CD4-positive, CD25-positive, alpha-beta regulatory T cell (primary cell): ENCODE measurements around the gene MAPK6. TPM values are rescaled to one million over a fixed set of nuclear protein-coding genes. Genes with fewer than 3 reads are reported as not detected.

ENCODE experiments used
- ATAC-seq, 2 donors: fragments of 150-1000 bp; cut with Tn5 transposase; one replicate each; pipeline ENCODE4 v1.10.0; 2021; ENCODE audit warnings: low read depth in 2 of 2, moderate number of reproducible peaks in 2 of 2, moderate library complexity in 1 of 2
- DNase-seq, 3 donors: peaks; one replicate each; pipeline versions ENCODE4 v3.0.0 to v3.0.0-alpha.2; 2012 to 2022; ENCODE audit warnings: mixed read lengths in 1 of 3
- H3K27ac ChIP-seq: one replicate; pipeline ENCODE4 v1.7.0; 2013; ENCODE audit warnings: mild to moderate bottlenecking, low read length; ENCODE audit not compliant: insufficient read depth, poor library complexity, severe bottlenecking
- H3K27me3 ChIP-seq: one replicate; pipeline ENCODE4 v1.7.0; 2013; ENCODE audit warnings: low read length; ENCODE audit not compliant: control insufficient read depth, insufficient read depth
- H3K36me3 ChIP-seq: one replicate; pipeline ENCODE4 v1.7.0; 2013; ENCODE audit warnings: mild to moderate bottlenecking, low read length, moderate library complexity; ENCODE audit not compliant: control insufficient read depth, insufficient read depth
- H3K4me1 ChIP-seq: 2 replicates; pipeline ENCODE4 v1.7.0; 2013; ENCODE audit warnings: mild to moderate bottlenecking, low read length; ENCODE audit not compliant: insufficient read depth, control insufficient read depth, poor library complexity, severe bottlenecking
- H3K4me3 ChIP-seq: one replicate; pipeline ENCODE4 v1.7.0; 2013; ENCODE audit warnings: low read depth, mild to moderate bottlenecking, low read length, moderate library complexity
- H3K9me3 ChIP-seq, 2 experiments: 1 replicate in 1 of 2; 2 replicates in 1 of 2; pipeline ENCODE4 v1.7.0; 2013; ENCODE audit warnings: low read length in 2 of 2, mild to moderate bottlenecking in 1 of 2, moderate library complexity in 1 of 2; ENCODE audit not compliant: control insufficient read depth in 2 of 2
- H3K27ac Mint-ChIP-seq, 3 donors: one replicate each; pipeline ENCODE4 v1.8.0; 2020 to 2022; ENCODE audit warnings: mild to moderate bottlenecking in 3 of 3, mixed read lengths in 3 of 3, moderate library complexity in 2 of 3
- H3K27me3 Mint-ChIP-seq: one replicate; pipeline ENCODE4 v1.8.0; 2022; ENCODE audit warnings: mild to moderate bottlenecking, mixed read lengths
- H3K36me3 Mint-ChIP-seq: one replicate; pipeline ENCODE4 v1.8.0; 2020; ENCODE audit warnings: mixed read lengths
- H3K4me1 Mint-ChIP-seq, 4 donors: one replicate each; pipeline ENCODE4 v1.8.0; 2020 to 2022; ENCODE audit warnings: mixed read lengths in 4 of 4, mild to moderate bottlenecking in 1 of 4
- H3K4me3 Mint-ChIP-seq, 4 donors: one replicate each; pipeline ENCODE4 v1.8.0; 2020 to 2022; ENCODE audit warnings: mild to moderate bottlenecking in 4 of 4, mixed read lengths in 4 of 4, moderate library complexity in 3 of 4
- H3K9me3 Mint-ChIP-seq, 7 donors: one replicate each; pipeline ENCODE4 v1.8.0; 2020 to 2022; ENCODE audit warnings: mixed read lengths in 7 of 7, mild to moderate bottlenecking in 3 of 7, moderate library complexity in 2 of 7
- polyA plus RNA-seq, 4 donors: library from polyadenylated mRNA; unstranded; fragments of 300-500 nt; fragmentation: Illumina TruSeq; gene quantifications; one replicate each; pipeline ENCODE4 v1.2.3, GENCODE V29; 2021
- total RNA-seq: library from RNA; stranded (reverse); gene quantifications from one replicate; pipeline ENCODE4 v1.2.3, GENCODE V29; 2022

Gene MAPK6
- total and polyA plus RNA-seq, 5 donors from 2014 or later: 8.2 to 49.4 (median 11.1) TPM

GRCh38 chr15:52114261-52115055, 95.4 kb downstream of the MAPK6 start:
- Mint-ChIP-seq H3K27me3 (peaks cover 33% of the 10 kb centered on the region), H3K36me3 (no peaks in the 10 kb centered on the region), H3K4me1 (peaks cover 6 to 29% (median 13%) of the 10 kb centered on the region in 4 donors), H3K27ac (peak overlapping the region in 1 of 3 donors; percentile 48), H3K9me3 (no peaks in the 10 kb centered on the region), H3K4me3 (no peak overlapping the region)
- Histone ChIP-seq H3K4me3 (no peak overlapping the region), H3K27me3 (peaks cover 7% of the 10 kb centered on the region), H3K36me3 (no peaks in the 10 kb centered on the region), H3K27ac (no peak overlapping the region), H3K4me1 (peaks cover 9% of the 10 kb centered on the region), H3K9me3 (no peaks in the 10 kb centered on the region)
- DNase-seq: no peak
- ATAC-seq: no peak

- Histone ChIP-seq H3K4me3 (no peak overlapping the region), H3K9me3 (no peaks in the 10 kb centered on the region), H3K4me1 (peaks cover 9% of the 10 kb centered on the region), H3K36me3 (no peaks in the 10 kb centered on the region), H3K27me3 (no peaks in the 10 kb centered on the region), H3K27ac (no peak overlapping the region)
- no peaks in the 10 kb centered on the region for H3K36me3 Mint-ChIP-seq
- no peak overlapping the region for H3K4me3 Mint-ChIP-seq
- H3K27me3 Mint-ChIP-seq: peaks cover 21% of the 10 kb centered on the region
- ATAC-seq: no peak
- peak overlapping the region in 2 of 3 donors; percentile 6 to 87 for H3K27ac Mint-ChIP-seq
- peaks cover 6 to 29% (median 13%) of the 10 kb centered on the region in 4 donors for H3K4me1 Mint-ChIP-seq
- no peaks in the 10 kb centered on the region for H3K9me3 Mint-ChIP-seq
- DNase-seq: no peak
Measured at GRCh38 chr15:52115598-52116427, 96.8 kb downstream of the MAPK6 start.

Other genes with a start within 250 kb of the MAPK6 start
- gene TMOD3, start 189.6 kb upstream of the MAPK6 start, total RNA-seq: 68.2 TPM
- gene TMOD3, start 189.6 kb upstream of the MAPK6 start, polyA plus RNA-seq: 10 to 100 TPM; 28.3 to 41.2 (median 32.5) TPM
- 12.5 TPM for gene LEO1, start 47.4 kb upstream of the MAPK6 start, total RNA-seq
- 10 to 100 TPM; 16.5 to 23.9 (median 21.3) TPM for gene LEO1, start 47.4 kb upstream of the MAPK6 start, polyA plus RNA-seq
- 0.42 TPM for gene BCL2L10, start 93.6 kb downstream of the MAPK6 start, total RNA-seq
- gene BCL2L10, start 93.6 kb downstream of the MAPK6 start, polyA plus RNA-seq: under 1 TPM in 1 of 4 donors, not detected in 3; 0.23 TPM
- gene GNB5, start 172.2 kb downstream of the MAPK6 start, total RNA-seq: 87.6 TPM
- gene GNB5, start 172.2 kb downstream of the MAPK6 start, polyA plus RNA-seq: 10 to 100 TPM; 64.3 to 66.5 (median 65.3) TPM